WTC11 (cell line): ENCODE measurements around the gene NOS3. TPM values are rescaled to one million over a fixed set of nuclear protein-coding genes. Genes with fewer than 3 reads are reported as not detected.

Source experiments
- ATAC-seq: fragments of 200-7000 bp; cut with Tn5 transposase; 2 replicates; pipeline ENCODE4 v1.10.0; 2021; ENCODE audit warnings: mild to moderate bottlenecking, moderate library complexity
- CTCF ChIA-PET: fragments of 300-600 bp; sonication (Branson Sonifier 250); formaldehyde crosslinking; loops from one replicate; lab custom pipeline; 2021; ENCODE audit warnings: antibody characterized with exemption; lab: Charles Lee
- POLR2A ChIA-PET: fragments of 350-600 bp; sonication (Branson Sonifier 250); formaldehyde crosslinking; loops from one replicate; lab custom pipeline; 2021; ENCODE audit warnings: antibody characterized with exemption; lab: Charles Lee
- DNase-seq: peaks from one replicate; pipeline ENCODE4 v3.0.0; 2021; ENCODE audit warnings: low spot score
- H3K27ac Mint-ChIP-seq: 2 replicates; pipeline ENCODE4 v1.8.0; 2021; ENCODE audit warnings: mixed read lengths
- H3K27me3 Mint-ChIP-seq: 2 replicates; pipeline ENCODE4 v1.8.0; 2021; ENCODE audit warnings: low read depth, mild to moderate bottlenecking, moderate library complexity, mixed read lengths
- H3K36me3 Mint-ChIP-seq: 2 replicates; pipeline ENCODE4 v1.8.0; 2021; ENCODE audit warnings: mixed read lengths
- H3K4me1 Mint-ChIP-seq: 2 replicates; pipeline ENCODE4 v1.8.0; 2022; ENCODE audit warnings: mixed read lengths
- H3K4me3 Mint-ChIP-seq: 2 replicates; pipeline ENCODE4 v1.8.0; 2021; ENCODE audit warnings: mild to moderate bottlenecking, moderate library complexity, mixed read lengths
- H3K9me3 Mint-ChIP-seq: 2 replicates; pipeline ENCODE4 v1.8.0; 2021; ENCODE audit warnings: mixed read lengths
- CREB1 ChIP-seq: sonication (generic); formaldehyde crosslinking; IDR thresholded peaks from 2 replicates; pipeline ENCODE4 v1.8.0; 2023; ENCODE audit warnings: mild to moderate bottlenecking, missing genetic modification reagents
- FOXK1 ChIP-seq: sonication (generic); formaldehyde crosslinking; IDR thresholded peaks from 2 replicates; pipeline ENCODE4 v1.8.0; 2022; ENCODE audit warnings: mild to moderate bottlenecking, moderate library complexity, missing genetic modification reagents
- GABPB1 ChIP-seq: sonication (generic); formaldehyde crosslinking; IDR thresholded peaks from 2 replicates; pipeline ENCODE4 v1.8.1; 2023; ENCODE audit warnings: mild to moderate bottlenecking, missing genetic modification reagents
- GTF2I ChIP-seq: fragments of 250-450 bp; sonication (Bioruptor Pico); conservative IDR thresholded peaks from 2 replicates; pipeline ENCODE4 v1.4.0; 2021; ENCODE audit warnings: mild to moderate bottlenecking
- HMGA2 ChIP-seq: fragments of 250-450 bp; sonication (Bioruptor Pico); IDR thresholded peaks from 2 replicates; pipeline ENCODE4 v1.4.0; 2021; ENCODE audit warnings: mild to moderate bottlenecking, moderate library complexity
- MXD4 ChIP-seq: fragments of 250-450 bp; sonication (Bioruptor Pico); IDR thresholded peaks from 2 replicates; pipeline ENCODE4 v1.8.0; 2021; ENCODE audit warnings: mild to moderate bottlenecking, moderate library complexity, borderline replicate concordance
- NFATC4 ChIP-seq: fragments of 250-450 bp; sonication (Bioruptor Pico); IDR thresholded peaks from 2 replicates; pipeline ENCODE4 v1.9.0; 2021; ENCODE audit warnings: mild to moderate bottlenecking
- NR3C1 ChIP-seq: sonication (generic); formaldehyde crosslinking; conservative IDR thresholded peaks from 2 replicates; pipeline ENCODE4 v1.8.1; 2023; ENCODE audit warnings: low read depth, mild to moderate bottlenecking, missing genetic modification reagents
- OVOL2 ChIP-seq: fragments of 250-450 bp; sonication (Bioruptor Pico); IDR thresholded peaks from 2 replicates; pipeline ENCODE4 v1.9.0; 2021; ENCODE audit warnings: mild to moderate bottlenecking, borderline replicate concordance
- SMAD3 ChIP-seq: sonication (generic); formaldehyde crosslinking; IDR thresholded peaks from 2 replicates; pipeline ENCODE4 v1.8.0; 2022; ENCODE audit warnings: missing genetic modification reagents, mild to moderate bottlenecking, borderline replicate concordance
- SMAD4 ChIP-seq: sonication (generic); formaldehyde crosslinking; IDR thresholded peaks from 2 replicates; pipeline ENCODE4 v1.8.0; 2022; ENCODE audit warnings: mild to moderate bottlenecking, missing genetic modification reagents
- TP53 ChIP-seq: sonication (generic); formaldehyde crosslinking; IDR thresholded peaks from 2 replicates; pipeline ENCODE4 v1.8.1; 2023; ENCODE audit warnings: mild to moderate bottlenecking, missing genetic modification reagents
- ZBTB21 ChIP-seq: sonication (generic); formaldehyde crosslinking; IDR thresholded peaks from 2 replicates; pipeline ENCODE4 v1.8.1; 2023; ENCODE audit warnings: mild to moderate bottlenecking, missing genetic modification reagents, borderline replicate concordance
- ZNF232 ChIP-seq: sonication (generic); formaldehyde crosslinking; IDR thresholded peaks from 2 replicates; pipeline ENCODE4 v1.8.0; 2022; ENCODE audit warnings: mild to moderate bottlenecking, missing genetic modification reagents
- ZNF396 ChIP-seq: fragments of 250-450 bp; sonication (Bioruptor Pico); IDR thresholded peaks from 2 replicates; pipeline ENCODE4 v1.8.0; 2021; ENCODE audit warnings: mild to moderate bottlenecking, moderate library complexity, borderline replicate concordance
- ZNF416 ChIP-seq: fragments of 250-450 bp; sonication (Bioruptor Pico); IDR thresholded peaks from 2 replicates; pipeline ENCODE4 v1.9.0; 2021; ENCODE audit warnings: mild to moderate bottlenecking, inconsistent platforms
- total RNA-seq: library from RNA; stranded (reverse); gene quantifications from 3 replicates; pipeline ENCODE4 v1.2.3, GENCODE V29; 2021
- TF ChIP-seq, protein P1 (sequence below): fragments of 250-450 bp; sonication (Bioruptor Pico); conservative IDR thresholded peaks from 2 replicates; pipeline ENCODE4 v1.9.0; 2021; ENCODE audit warnings: mild to moderate bottlenecking
- TF ChIP-seq, protein P2 (sequence below): sonication (generic); formaldehyde crosslinking; IDR thresholded peaks from 2 replicates; pipeline ENCODE4 v1.8.0; 2022; ENCODE audit warnings: mild to moderate bottlenecking, missing genetic modification reagents
- TF ChIP-seq, protein P3 (sequence below): sonication (generic); formaldehyde crosslinking; IDR thresholded peaks from 2 replicates; pipeline ENCODE4 v1.8.0; 2023; ENCODE audit warnings: missing genetic modification reagents, mild to moderate bottlenecking, borderline replicate concordance
- TF ChIP-seq, protein P4 (sequence below): sonication (generic); formaldehyde crosslinking; IDR thresholded peaks from 2 replicates; pipeline ENCODE4 v1.8.0; 2023; ENCODE audit warnings: missing genetic modification reagents
- TF ChIP-seq, protein P5 (sequence below): sonication (generic); formaldehyde crosslinking; IDR thresholded peaks from 2 replicates; pipeline ENCODE4 v1.8.0; 2022; ENCODE audit warnings: missing genetic modification reagents

Gene NOS3
- total RNA-seq, 1 experiment from 2014 or later = 6.6 TPM

DNA sequence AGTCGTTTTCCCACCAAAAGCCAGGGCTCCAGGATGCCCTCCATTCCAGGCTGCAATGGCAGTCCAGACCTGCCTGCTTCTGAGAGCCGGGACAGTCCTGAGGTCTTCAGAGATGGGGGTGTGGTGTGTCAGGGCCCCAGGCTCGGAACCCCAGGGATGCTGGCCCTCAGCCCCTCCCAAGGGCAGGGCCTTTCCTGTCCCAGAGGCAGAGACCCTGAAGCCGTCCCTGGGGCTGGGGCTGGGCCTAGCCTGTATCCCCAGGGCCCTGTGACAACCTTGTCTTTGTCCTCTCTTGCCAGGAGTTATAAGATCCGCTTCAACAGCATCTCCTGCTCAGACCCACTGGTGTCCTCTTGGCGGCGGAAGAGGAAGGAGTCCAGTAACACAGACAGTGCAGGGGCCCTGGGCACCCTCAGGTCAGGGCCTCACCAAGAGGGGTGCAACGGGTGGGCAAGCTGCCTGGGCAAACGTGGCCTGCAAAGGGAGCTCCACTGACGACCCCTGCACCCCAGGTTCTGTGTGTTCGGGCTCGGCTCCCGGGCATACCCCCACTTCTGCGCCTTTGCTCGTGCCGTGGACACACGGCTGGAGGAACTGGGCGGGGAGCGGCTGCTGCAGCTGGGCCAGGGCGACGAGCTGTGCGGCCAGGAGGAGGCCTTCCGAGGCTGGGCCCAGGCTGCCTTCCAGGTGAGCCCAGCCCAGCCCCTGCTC, 15.9 kb downstream of the NOS3 start (continued):
- TF ChIP-seq, protein P1, sequence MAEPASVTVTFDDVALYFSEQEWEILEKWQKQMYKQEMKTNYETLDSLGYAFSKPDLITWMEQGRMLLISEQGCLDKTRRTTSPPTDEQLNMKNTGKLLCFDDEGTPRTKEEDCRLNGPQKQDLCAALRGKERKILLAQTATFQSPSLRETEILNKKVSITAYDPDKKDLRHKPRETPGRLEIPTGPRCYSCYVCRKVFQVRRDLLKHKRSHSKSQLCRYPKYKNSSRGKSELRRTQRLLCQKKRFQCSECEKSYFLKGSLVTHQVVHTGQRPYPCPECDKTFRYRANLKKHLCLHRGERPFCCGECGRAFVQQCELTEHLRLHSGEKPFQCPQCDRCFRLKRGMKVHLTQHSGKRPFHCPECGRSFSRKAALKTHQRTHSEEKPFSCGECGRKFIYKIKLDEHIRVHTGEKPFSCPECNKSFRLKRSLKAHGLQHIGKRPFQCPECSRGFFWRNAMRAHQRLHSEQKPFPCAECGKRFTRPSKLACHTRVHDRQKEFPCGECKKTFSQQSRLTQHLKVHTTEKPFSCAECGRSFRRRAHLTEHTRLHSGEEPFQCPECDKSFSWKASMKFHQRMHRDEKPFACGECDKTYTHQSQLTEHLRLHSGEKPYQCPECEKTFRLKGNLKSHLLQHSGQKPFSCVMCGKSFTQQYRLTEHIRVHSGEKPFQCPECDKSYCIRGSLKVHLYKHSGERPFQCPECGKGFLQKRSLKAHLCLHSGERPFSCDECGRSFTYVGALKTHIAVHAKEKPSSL (CRISPR knock-in tag) = no peak
- no peak for TF ChIP-seq ZNF416 (CRISPR knock-in tag)

DNA sequence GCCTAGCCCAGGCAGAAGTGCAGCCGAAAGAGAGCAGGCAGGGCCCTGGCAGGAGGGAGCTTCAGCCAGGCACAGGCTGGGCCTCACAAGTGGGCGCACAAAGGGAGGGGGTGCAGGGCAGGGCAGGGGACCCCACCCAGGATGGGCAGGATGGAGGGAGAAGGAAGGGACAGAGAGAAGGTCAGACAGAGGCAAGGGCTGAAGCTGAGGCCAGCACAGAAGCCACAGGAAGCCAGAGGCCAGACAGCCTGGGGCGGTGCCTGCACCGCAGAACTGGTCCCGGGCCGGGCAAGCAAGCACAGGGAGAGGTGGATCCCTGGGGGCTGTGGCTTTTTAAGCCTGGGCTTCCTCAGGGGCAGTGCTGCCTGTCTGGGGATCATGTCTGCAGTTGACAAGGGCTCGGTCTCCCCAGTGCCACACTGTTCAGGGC, 16.7 kb downstream of the NOS3 start:
- Mint-ChIP-seq H3K4me1 (peaks cover 28% of the 10 kb centered on the region), H3K9me3 (no peaks in the 10 kb centered on the region), H3K4me3 (no peak overlapping the region), H3K27me3 (peaks cover 10% of the 10 kb centered on the region), H3K27ac (no peak overlapping the region), H3K36me3 (no peaks in the 10 kb centered on the region)
- ChIA-PET POLR2A (no interaction called here), CTCF (interaction anchor here (1.3 to 6.4 kb wide), 13 partner anchors 9 to 131 kb away, joined by 3 to 112 read pairs (median 29); partner anchors contain the start of gene AGAP3)
- ATAC-seq = no peak
- no peak for DNase-seq
- TF ChIP-seq, protein P2, sequence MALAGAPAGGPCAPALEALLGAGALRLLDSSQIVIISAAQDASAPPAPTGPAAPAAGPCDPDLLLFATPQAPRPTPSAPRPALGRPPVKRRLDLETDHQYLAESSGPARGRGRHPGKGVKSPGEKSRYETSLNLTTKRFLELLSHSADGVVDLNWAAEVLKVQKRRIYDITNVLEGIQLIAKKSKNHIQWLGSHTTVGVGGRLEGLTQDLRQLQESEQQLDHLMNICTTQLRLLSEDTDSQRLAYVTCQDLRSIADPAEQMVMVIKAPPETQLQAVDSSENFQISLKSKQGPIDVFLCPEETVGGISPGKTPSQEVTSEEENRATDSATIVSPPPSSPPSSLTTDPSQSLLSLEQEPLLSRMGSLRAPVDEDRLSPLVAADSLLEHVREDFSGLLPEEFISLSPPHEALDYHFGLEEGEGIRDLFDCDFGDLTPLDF (CRISPR knock-in tag) = no peak
- TF ChIP-seq, protein P3, sequence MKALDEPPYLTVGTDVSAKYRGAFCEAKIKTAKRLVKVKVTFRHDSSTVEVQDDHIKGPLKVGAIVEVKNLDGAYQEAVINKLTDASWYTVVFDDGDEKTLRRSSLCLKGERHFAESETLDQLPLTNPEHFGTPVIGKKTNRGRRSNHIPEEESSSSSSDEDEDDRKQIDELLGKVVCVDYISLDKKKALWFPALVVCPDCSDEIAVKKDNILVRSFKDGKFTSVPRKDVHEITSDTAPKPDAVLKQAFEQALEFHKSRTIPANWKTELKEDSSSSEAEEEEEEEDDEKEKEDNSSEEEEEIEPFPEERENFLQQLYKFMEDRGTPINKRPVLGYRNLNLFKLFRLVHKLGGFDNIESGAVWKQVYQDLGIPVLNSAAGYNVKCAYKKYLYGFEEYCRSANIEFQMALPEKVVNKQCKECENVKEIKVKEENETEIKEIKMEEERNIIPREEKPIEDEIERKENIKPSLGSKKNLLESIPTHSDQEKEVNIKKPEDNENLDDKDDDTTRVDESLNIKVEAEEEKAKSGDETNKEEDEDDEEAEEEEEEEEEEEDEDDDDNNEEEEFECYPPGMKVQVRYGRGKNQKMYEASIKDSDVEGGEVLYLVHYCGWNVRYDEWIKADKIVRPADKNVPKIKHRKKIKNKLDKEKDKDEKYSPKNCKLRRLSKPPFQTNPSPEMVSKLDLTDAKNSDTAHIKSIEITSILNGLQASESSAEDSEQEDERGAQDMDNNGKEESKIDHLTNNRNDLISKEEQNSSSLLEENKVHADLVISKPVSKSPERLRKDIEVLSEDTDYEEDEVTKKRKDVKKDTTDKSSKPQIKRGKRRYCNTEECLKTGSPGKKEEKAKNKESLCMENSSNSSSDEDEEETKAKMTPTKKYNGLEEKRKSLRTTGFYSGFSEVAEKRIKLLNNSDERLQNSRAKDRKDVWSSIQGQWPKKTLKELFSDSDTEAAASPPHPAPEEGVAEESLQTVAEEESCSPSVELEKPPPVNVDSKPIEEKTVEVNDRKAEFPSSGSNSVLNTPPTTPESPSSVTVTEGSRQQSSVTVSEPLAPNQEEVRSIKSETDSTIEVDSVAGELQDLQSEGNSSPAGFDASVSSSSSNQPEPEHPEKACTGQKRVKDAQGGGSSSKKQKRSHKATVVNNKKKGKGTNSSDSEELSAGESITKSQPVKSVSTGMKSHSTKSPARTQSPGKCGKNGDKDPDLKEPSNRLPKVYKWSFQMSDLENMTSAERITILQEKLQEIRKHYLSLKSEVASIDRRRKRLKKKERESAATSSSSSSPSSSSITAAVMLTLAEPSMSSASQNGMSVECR (CRISPR knock-in tag) = no peak
- TF ChIP-seq HMGA2 (CRISPR knock-in tag) (no peak), NR3C1 (CRISPR knock-in tag) (no peak), ZNF232 (CRISPR knock-in tag) (no peak), OVOL2 (no peak), ZNF396 (no peak), GABPB1 (CRISPR knock-in tag) (no peak), ZBTB21 (CRISPR knock-in tag) (no peak), MXD4 (no peak)
- TF ChIP-seq, protein P4, sequence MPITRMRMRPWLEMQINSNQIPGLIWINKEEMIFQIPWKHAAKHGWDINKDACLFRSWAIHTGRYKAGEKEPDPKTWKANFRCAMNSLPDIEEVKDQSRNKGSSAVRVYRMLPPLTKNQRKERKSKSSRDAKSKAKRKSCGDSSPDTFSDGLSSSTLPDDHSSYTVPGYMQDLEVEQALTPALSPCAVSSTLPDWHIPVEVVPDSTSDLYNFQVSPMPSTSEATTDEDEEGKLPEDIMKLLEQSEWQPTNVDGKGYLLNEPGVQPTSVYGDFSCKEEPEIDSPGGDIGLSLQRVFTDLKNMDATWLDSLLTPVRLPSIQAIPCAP = no peak

DNA sequence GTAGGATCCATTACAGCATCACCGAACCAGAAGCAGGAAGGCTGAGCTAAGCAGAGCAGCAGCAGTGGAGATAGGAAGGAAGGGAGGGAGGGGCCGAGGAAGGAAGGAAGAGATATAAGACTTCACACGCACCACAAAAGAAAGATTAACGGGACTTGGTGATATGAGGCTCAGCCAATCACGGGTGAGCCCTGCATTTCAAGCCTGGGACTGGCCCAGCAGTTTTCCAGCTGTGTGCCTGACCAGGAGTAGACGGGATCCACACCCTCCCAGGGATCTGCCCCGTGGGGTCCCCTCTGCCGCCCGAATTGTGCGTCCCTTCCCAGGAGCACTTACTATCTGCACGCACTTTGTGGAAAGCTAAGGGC, 17.3 kb downstream of the NOS3 start:
- Mint-ChIP-seq H3K9me3 (no peaks in the 10 kb centered on the region), H3K4me3 (peak overlapping the region; percentile 40), H3K36me3 (no peaks in the 10 kb centered on the region), H3K27me3 (peaks cover 13% of the 10 kb centered on the region), H3K4me1 (peaks cover 32% of the 10 kb centered on the region), H3K27ac (no peak overlapping the region; the same call in 1 of the 2 replicates)
- no peak for ATAC-seq
- ChIA-PET POLR2A (interaction anchor here (0.6 kb wide), 1 partner anchor 91 kb away, joined by 3 read pairs; no protein-coding TSS in a partner anchor), CTCF (interaction anchor here (1.0 to 6.6 kb wide), 26 partner anchors 10 to 228 kb away, joined by 3 to 112 read pairs (median 10); partner anchors contain the start of genes ABCB8, AGAP3, CDK5 and NOS3)
- DNase-seq = no peak
- TF ChIP-seq, protein P5, sequence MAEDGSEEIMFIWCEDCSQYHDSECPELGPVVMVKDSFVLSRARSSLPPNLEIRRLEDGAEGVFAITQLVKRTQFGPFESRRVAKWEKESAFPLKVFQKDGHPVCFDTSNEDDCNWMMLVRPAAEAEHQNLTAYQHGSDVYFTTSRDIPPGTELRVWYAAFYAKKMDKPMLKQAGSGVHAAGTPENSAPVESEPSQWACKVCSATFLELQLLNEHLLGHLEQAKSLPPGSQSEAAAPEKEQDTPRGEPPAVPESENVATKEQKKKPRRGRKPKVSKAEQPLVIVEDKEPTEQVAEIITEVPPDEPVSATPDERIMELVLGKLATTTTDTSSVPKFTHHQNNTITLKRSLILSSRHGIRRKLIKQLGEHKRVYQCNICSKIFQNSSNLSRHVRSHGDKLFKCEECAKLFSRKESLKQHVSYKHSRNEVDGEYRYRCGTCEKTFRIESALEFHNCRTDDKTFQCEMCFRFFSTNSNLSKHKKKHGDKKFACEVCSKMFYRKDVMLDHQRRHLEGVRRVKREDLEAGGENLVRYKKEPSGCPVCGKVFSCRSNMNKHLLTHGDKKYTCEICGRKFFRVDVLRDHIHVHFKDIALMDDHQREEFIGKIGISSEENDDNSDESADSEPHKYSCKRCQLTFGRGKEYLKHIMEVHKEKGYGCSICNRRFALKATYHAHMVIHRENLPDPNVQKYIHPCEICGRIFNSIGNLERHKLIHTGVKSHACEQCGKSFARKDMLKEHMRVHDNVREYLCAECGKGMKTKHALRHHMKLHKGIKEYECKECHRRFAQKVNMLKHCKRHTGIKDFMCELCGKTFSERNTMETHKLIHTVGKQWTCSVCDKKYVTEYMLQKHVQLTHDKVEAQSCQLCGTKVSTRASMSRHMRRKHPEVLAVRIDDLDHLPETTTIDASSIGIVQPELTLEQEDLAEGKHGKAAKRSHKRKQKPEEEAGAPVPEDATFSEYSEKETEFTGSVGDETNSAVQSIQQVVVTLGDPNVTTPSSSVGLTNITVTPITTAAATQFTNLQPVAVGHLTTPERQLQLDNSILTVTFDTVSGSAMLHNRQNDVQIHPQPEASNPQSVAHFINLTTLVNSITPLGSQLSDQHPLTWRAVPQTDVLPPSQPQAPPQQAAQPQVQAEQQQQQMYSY (CRISPR knock-in tag) = no peak
- no peak for TF ChIP-seq SMAD4
- TF ChIP-seq CREB1 (CRISPR knock-in tag) = no peak
- TF ChIP-seq GTF2I (CRISPR knock-in tag) = no peak
- TF ChIP-seq SMAD3 (CRISPR knock-in tag) = no peak
- no peak for TF ChIP-seq FOXK1
- TF ChIP-seq NFATC4 (CRISPR knock-in tag) = no peak
- no peak for TF ChIP-seq TP53
